ENCODE measurements around the gene B4GALNT1.
"Not testable (repeated sequence)": the region's sequence is repeated elsewhere in the genome, so short reads cannot be mapped to it uniquely, and the experiment has no call there.

Gene B4GALNT1

GRCh38 chr12:57632958-57633840 lies at the start of gene B4GALNT1:
Gene B4GALNT1, minus strand, starts transcription at chr12:57633201. Its CDS starts 1,069 bp downstream, at chr12:57632132.
- peak; percentile 49 to 72 for DNase-seq

DNA sequence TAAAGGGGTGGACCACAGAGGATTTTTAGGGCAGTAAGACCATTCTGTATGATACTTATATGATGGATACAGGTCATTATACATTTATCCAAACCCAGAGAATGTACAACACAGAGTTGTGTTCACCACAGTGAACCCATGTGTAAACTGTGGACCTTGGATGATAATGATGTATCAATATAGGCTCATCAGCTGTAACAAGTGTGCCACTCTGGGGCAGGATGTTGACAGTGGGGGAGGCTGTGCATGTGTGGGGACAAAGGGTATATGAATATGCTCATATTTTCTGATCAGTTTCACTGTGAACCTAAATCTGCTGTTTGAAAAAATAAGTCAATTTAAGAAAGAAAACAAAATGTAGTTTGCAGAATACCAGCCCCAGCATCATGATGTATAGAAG lies 46.7 kb upstream of the B4GALNT1 start:
- DNase-seq = no peak

GRCh38 chr12:57677947-57678346 lies 44.9 kb upstream of the B4GALNT1 start:
- not testable (repeated sequence) for DNase-seq

DNA sequence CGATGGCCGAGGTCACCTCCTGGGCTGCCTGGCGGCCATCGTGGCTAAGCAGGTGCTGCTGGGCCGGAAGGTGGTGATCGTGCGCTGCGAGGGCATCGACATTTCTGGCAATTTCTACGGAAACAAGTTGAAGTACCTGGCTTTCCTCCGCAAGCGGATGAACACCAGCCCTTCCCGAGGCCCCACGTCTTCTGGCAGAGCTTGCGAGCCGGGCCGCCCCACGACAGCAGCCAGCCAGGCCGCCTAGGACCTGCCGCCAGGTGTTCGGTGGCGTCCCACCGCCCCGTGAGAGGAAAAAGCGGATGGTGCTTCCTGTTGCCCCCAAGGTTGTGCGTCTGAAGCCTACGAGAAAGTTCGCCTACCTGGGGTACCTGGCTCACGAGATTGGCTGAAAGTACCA lies 41.7 kb upstream of the B4GALNT1 start:
- DNase-seq = no peak

DNA sequence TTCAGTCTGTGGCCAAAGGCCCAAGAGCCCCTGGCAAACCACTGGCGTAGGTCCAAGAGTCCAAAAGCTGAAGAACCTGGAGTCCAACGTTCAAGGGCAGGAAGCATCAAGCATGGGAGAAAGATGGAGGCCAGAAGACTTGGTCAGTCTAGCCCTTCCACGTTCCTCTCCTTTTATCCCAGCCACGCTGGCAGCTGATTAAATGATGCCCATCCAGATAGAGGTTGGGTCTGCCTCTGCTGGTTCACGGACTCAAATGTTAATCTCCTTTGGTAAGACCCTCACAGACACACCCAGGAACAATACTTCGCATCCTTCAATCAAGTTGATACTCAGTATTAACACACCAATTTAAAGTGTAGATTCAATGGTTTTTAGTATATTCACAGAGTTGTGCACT lies 39.8 kb upstream of the B4GALNT1 start:
- DNase-seq = no peak

DNA sequence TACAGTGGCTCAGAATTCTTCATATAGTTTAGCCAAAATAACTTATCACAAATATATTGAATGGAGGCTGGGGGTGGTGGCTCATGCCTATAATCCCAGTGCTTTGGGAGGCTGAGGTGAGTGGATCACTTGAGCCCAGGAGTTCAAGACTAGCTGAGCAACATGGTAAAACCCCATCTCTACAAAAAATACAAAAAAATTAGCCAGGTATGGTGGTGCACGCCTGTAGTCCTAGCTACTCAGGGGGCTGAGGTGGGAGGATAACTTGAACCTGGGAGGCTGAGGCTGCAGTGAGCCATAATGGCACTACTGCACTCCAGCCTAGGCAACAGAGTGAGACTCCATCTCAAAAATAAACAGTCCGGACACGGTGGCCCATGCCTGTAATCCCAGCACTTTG lies 38.8 kb upstream of the B4GALNT1 start:
- DNase-seq = not testable (repeated sequence)

GRCh38 chr12:57669691-57670090 lies 36.7 kb upstream of the B4GALNT1 start:
- not testable (repeated sequence) for DNase-seq

- peak in 1 of 2 experiments; percentile 62 for DNase-seq
Measured at GRCh38 chr12:57666897-57667296, 33.9 kb upstream of the B4GALNT1 start.

DNA sequence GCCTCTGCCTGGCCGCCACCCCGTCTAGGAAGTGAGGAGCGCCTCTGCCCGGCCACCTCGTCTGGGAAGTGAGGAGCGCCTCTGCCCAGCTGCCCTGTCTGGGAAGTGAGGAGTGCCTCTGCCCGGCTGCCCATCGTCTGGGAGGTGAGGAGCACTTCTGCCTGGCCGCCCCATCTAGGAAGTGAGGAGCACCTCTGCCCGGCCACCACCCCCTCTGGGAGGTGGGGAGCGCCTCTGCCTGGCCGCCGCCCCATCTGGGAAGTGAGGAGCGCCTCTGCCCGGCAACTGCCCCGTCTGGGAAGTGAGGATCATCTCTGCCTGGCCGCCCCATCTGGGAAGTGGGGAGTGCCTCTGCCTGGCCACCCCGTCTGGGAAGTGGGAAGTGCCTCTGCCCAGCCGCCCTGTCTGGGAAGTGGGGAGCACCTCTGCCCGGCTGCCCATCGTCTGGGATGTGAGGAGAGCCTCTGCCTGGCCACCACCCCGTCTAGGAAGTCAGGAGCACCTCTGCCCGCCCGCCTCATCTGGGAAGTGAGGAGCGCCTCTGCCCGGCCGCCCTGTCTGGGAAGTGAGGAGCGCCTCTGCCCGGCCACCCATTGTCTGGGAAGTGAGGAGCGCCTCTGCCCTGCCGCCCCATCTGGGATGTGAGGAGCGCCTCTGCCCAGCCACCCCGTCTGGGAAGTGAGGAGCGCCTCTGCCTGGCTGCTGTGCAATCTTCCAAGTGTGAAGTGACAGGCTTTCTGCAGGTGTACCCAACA lies 32.2 kb upstream of the B4GALNT1 start:
- not testable (repeated sequence) for DNase-seq

GRCh38 chr12:57661376-57661775 lies 28.4 kb upstream of the B4GALNT1 start:
- DNase-seq = no peak

- no peak for DNase-seq
Measured at GRCh38 chr12:57658890-57659289, 25.9 kb upstream of the B4GALNT1 start.

- DNase-seq = peak in 1 of 2 experiments; percentile 2
Measured at GRCh38 chr12:57657744-57658143, 24.7 kb upstream of the B4GALNT1 start.

GRCh38 chr12:57656408-57656807 lies 23.4 kb upstream of the B4GALNT1 start:
- DNase-seq = not testable (repeated sequence)

DNA sequence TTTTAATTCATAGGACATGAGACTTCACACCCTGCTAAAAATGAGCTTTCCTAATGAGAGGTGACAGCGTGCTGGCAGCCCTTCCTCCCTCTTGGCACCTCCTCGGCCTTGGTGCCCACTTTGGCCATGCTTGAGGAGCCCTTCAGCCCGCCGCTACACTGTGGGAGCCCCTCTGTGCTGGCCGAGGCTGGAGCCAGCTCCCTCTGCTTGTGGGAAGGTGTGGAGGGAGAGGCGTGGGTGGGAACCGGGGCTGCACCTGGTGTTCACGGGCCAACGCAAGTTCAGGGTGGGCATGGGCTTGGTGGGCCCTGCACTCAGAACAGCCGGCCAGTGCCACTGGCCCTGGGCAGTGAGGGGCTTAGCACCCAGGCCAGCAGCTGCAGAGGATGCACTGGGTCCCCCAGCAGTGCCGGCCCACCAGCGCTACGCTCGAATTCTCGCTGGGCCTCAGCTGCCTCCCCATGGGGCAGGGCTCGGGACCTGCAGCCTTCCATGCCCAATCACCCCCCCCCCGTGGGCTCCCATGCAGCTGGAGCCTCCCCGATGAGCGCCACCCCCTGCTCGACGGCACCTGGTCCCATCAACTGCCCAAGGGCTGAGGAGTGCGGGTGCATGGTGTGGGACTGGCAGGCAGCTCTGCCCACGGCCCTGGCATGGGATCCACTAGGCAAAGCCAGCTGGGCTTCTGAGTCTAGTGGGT lies 22.7 kb upstream of the B4GALNT1 start:
- no peak for DNase-seq

DNA sequence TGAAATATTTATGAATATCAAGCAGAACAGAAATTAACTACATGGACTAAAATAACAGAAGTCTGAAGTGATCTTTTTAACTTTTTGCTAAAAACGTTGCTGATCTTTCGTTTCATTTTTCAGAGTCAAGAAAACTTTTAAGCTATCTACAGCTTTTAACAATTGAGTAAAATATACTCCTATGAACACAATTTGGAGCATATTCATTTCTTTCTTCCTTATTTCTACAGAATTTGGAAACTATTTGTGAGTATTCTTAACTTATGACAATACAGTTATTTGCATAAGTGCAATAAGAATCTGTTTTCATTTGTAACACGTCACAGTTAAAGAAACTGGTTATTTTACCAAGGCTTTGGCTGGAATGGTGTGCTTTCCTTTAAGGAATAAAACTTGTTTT lies 21.0 kb upstream of the B4GALNT1 start:
- DNase-seq = no peak

GRCh38 chr12:57646659-57647049 lies 13.7 kb upstream of the B4GALNT1 start:
- not testable (repeated sequence) for DNase-seq

- DNase-seq = peak in 1 of 2 experiments; percentile 8
Measured at GRCh38 chr12:57645990-57646658, 13.1 kb upstream of the B4GALNT1 start.

- no peak for DNase-seq
Measured at GRCh38 chr12:57641699-57642442, 8.9 kb upstream of the B4GALNT1 start.

- no peak for DNase-seq
Measured at GRCh38 chr12:57640175-57641042, 7.4 kb upstream of the B4GALNT1 start.

DNA sequence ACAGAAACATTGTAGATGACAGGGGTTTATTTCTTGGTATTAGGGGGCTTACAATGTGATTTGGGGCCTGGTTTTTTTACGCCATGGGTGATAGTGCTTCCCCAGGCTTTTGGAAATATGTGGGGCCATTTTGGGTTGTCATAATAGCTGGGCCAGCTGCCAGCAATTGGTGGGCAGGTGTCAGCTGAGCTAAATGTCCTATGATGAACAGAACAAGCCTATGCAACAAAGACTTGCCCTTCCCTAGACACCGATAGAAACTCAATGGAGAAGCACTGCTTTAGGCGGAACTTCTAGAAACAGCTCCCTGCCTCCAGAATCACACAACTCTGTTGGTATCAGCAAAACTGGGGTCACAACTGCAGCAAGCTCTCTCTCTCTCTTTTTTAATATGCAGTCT lies 5.1 kb upstream of the B4GALNT1 start:
- DNase-seq = no peak

GRCh38 chr12:57637364-57637763 lies 4.4 kb upstream of the B4GALNT1 start:
- DNase-seq = peak in 1 of 2 experiments; percentile 13
